H1 (cell line): ENCODE measurements around the gene MYO5A. TPM values are rescaled to one million over a fixed set of nuclear protein-coding genes. Genes with fewer than 3 reads are reported as not detected.

ENCODE experiments used
- CTCF ChIA-PET: fragments of 300-600 bp; sonication (Branson Sonifier 250); formaldehyde crosslinking; loops from one replicate; lab custom pipeline; 2021; ENCODE audit not compliant: partially characterized antibody; lab: Charles Lee
- POLR2A ChIA-PET: fragments of 300-600 bp; sonication (Branson Sonifier 250); formaldehyde crosslinking; loops from one replicate; lab custom pipeline; 2021; ENCODE audit warnings: inconsistent platforms; ENCODE audit not compliant: partially characterized antibody; lab: Charles Lee
- DNase-seq, 2 experiments: peaks; one replicate each; pipeline versions ENCODE4 v3.0.0 to v3.0.0-alpha.2; 2010 to 2022; ENCODE audit warnings: low spot score in 2 of 2, low read depth in 1 of 2, mixed read lengths in 1 of 2
- FAIRE-seq: peaks from 2 replicates; lab custom pipeline; 2011; peaks lifted over from hg19 to GRCh38; lab: Jason Lieb, UNC
- H2AFZ ChIP-seq: 2 replicates; pipeline ENCODE4 v1.8.1; 2012; ENCODE audit warnings: low read length, inconsistent platforms
- H2AK5ac ChIP-seq: 2 replicates; pipeline ENCODE4 v1.6.1; 2013; ENCODE audit warnings: low read depth, low read length
- H2BK120ac ChIP-seq: replicated peaks from 2 replicates; pipeline ENCODE3; 2013; ENCODE audit warnings: low read depth, low read length, inconsistent platforms
- H2BK12ac ChIP-seq: 2 replicates; pipeline ENCODE4 v1.6.1; 2013; ENCODE audit warnings: low read depth, low read length
- H2BK15ac ChIP-seq: 2 replicates; pipeline ENCODE4 v1.6.1; 2013; ENCODE audit warnings: low read length
- H2BK20ac ChIP-seq: 2 replicates; pipeline ENCODE4 v1.6.1; 2013; ENCODE audit warnings: low read length
- H2BK5ac ChIP-seq: 2 replicates; pipeline ENCODE4 v1.6.1; 2013; ENCODE audit warnings: low read depth, low read length
- H3K14ac ChIP-seq: 2 replicates; pipeline ENCODE4 v1.6.1; 2013; ENCODE audit warnings: inconsistent platforms; ENCODE audit not compliant: insufficient read length
- H3K18ac ChIP-seq: 2 replicates; pipeline ENCODE4 v1.6.1; 2013; ENCODE audit warnings: low read length; ENCODE audit errors: extremely low read depth
- H3K23ac ChIP-seq: 2 replicates; pipeline ENCODE4 v1.6.1; 2013; ENCODE audit warnings: inconsistent platforms; ENCODE audit not compliant: insufficient read length
- H3K23me2 ChIP-seq: 2 replicates; pipeline ENCODE4 v1.6.1; 2013; ENCODE audit warnings: low read depth, low read length
- H3K27ac ChIP-seq: 2 replicates; pipeline ENCODE4 v1.6.1; 2011; ENCODE audit warnings: low read depth, low read length, inconsistent platforms
- H3K27me3 ChIP-seq, 4 experiments: replicated peaks in 1 of 4; 1 replicate in 1 of 4; 2 replicates in 3 of 4; pipeline versions ENCODE4 v1.6.1 to v1.8.1; 2011 to 2013; ENCODE audit warnings: low read length in 3 of 4, mild to moderate bottlenecking in 3 of 4, inconsistent platforms in 2 of 4, mixed read lengths in 2 of 4, moderate library complexity in 1 of 4; ENCODE audit not compliant: control insufficient read depth in 3 of 4, insufficient read depth in 3 of 4; ENCODE audit errors: extremely low read depth in 1 of 4
- H3K36me3 ChIP-seq, 4 experiments: 2 replicates each; pipeline versions ENCODE4 v1.6.1 to v1.8.1; 2011 to 2013; ENCODE audit warnings: mild to moderate bottlenecking in 4 of 4, low read length in 3 of 4, moderate library complexity in 2 of 4, control low read depth in 1 of 4, inconsistent platforms in 1 of 4; ENCODE audit not compliant: insufficient read depth in 4 of 4, control insufficient read depth in 2 of 4
- H3K4ac ChIP-seq: replicated peaks from 2 replicates; pipeline ENCODE3; 2013; ENCODE audit warnings: low read length, low read depth, mixed read lengths, inconsistent platforms; ENCODE audit not compliant: insufficient read length
- H3K4me1 ChIP-seq, 4 experiments: replicated peaks in 1 of 4; 1 replicate in 1 of 4; 2 replicates in 3 of 4; pipeline versions ENCODE4 v1.6.1 to v1.8.1; 2011 to 2013; ENCODE audit warnings: low read length in 3 of 4, inconsistent platforms in 2 of 4, mixed read lengths in 1 of 4; ENCODE audit not compliant: insufficient read depth in 4 of 4, control insufficient read depth in 3 of 4
- H3K4me2 ChIP-seq, 2 experiments: 2 replicates each; pipeline versions ENCODE4 v1.6.1 to v1.8.1; 2011 to 2013; ENCODE audit warnings: low read depth in 2 of 2, low read length in 2 of 2, control low read depth in 1 of 2, inconsistent platforms in 1 of 2, mild to moderate bottlenecking in 1 of 2; ENCODE audit not compliant: insufficient read depth in 1 of 2
- H3K4me3 ChIP-seq, 4 experiments: fragments of 200-600, 300-600 bp in 1 of 4; sonication (generic), shearing (Covaris generic), sonication (Bioruptor Twin) in 1 of 4; 2 replicates each; pipeline versions ENCODE4 v1.5.1 to v1.8.1; 2011 to 2016; ENCODE audit warnings: low read length in 4 of 4, low read depth in 3 of 4, control low read depth in 2 of 4, inconsistent platforms in 2 of 4, mild to moderate bottlenecking in 2 of 4, mixed read lengths in 1 of 4, moderate library complexity in 1 of 4; ENCODE audit not compliant: insufficient read depth in 2 of 4; ENCODE audit errors: extremely low read depth in 1 of 4
- H3K56ac ChIP-seq: replicated peaks from 2 replicates; pipeline ENCODE3; 2013; ENCODE audit warnings: low read depth, mild to moderate bottlenecking, mixed read lengths, low read length, inconsistent platforms; ENCODE audit not compliant: insufficient read length
- H3K79me1 ChIP-seq: 2 replicates; pipeline ENCODE4 v1.6.1; 2013; ENCODE audit warnings: low read depth, low read length, control low read depth
- H3K79me2 ChIP-seq, 2 experiments: 2 replicates each; pipeline versions ENCODE4 v1.6.1 to v1.8.1; 2012 to 2013; ENCODE audit warnings: low read length in 2 of 2, mild to moderate bottlenecking in 2 of 2, inconsistent platforms in 1 of 2; ENCODE audit not compliant: insufficient read depth in 2 of 2, control insufficient read depth in 1 of 2
- H3K9ac ChIP-seq, 4 experiments: replicated peaks in 1 of 4; 1 replicate in 1 of 4; 2 replicates in 3 of 4; pipeline versions ENCODE4 v1.6.1 to v1.8.1; 2011 to 2013; ENCODE audit warnings: low read depth in 3 of 4, low read length in 3 of 4, control low read depth in 2 of 4, mild to moderate bottlenecking in 2 of 4, moderate library complexity in 2 of 4, inconsistent platforms in 1 of 4; ENCODE audit errors: extremely low read depth in 1 of 4
- H3K9me3 ChIP-seq, 2 experiments: 2 replicates each; pipeline versions ENCODE4 v1.6.1 to v1.8.1; 2012 to 2013; ENCODE audit warnings: mild to moderate bottlenecking in 2 of 2, moderate library complexity in 2 of 2, control low read depth in 1 of 2, inconsistent platforms in 1 of 2, low read depth in 1 of 2, low read length in 1 of 2, mixed read lengths in 1 of 2; ENCODE audit not compliant: insufficient read depth in 2 of 2
- H4K20me1 ChIP-seq, 2 experiments: replicated peaks in 1 of 2; 2 replicates each; pipeline versions ENCODE3 to v1.8.1; 2011 to 2013; ENCODE audit warnings: inconsistent platforms in 2 of 2, low read length in 2 of 2, mild to moderate bottlenecking in 1 of 2; ENCODE audit not compliant: insufficient read depth in 2 of 2, control insufficient read depth in 1 of 2
- H4K5ac ChIP-seq: 2 replicates; pipeline ENCODE4 v1.6.1; 2013; ENCODE audit warnings: low read length, low read depth, mixed read lengths, inconsistent platforms; ENCODE audit not compliant: insufficient read length
- H4K8ac ChIP-seq: 2 replicates; pipeline ENCODE4 v1.8.0; 2013; ENCODE audit warnings: mild to moderate bottlenecking, moderate library complexity, low read length, inconsistent platforms; ENCODE audit not compliant: insufficient read depth; ENCODE audit errors: extremely low read depth
- H4K91ac ChIP-seq: replicated peaks from 2 replicates; pipeline ENCODE3; 2013; ENCODE audit warnings: low read length, mixed read lengths, inconsistent platforms; ENCODE audit not compliant: insufficient read length
- ASH2L ChIP-seq: fragments of 200-600, 300-600 bp; sonication (generic); IDR thresholded peaks from one replicate; pipeline ENCODE4 v1.7.1; 2017; ENCODE audit warnings: low read length
- BCL11A ChIP-seq, 2 experiments: IDR thresholded peaks; one replicate each; pipeline ENCODE4 v1.6.1; 2011; ENCODE audit warnings: low read depth in 2 of 2, low read length in 2 of 2, mild to moderate bottlenecking in 2 of 2
- CEBPB ChIP-seq: IDR thresholded peaks from 2 replicates; pipeline ENCODE4 v1.6.1; 2012; ENCODE audit warnings: low read depth, low read length
- E2F6 ChIP-seq: IDR thresholded peaks from 2 replicates; pipeline ENCODE4 v1.6.1; 2012; ENCODE audit warnings: inconsistent platforms
- GABPA ChIP-seq: IDR thresholded peaks from 2 replicates; pipeline ENCODE4 v1.6.1; 2011; ENCODE audit warnings: mild to moderate bottlenecking, low read length, moderate library complexity, borderline replicate concordance; ENCODE audit not compliant: insufficient read depth
- JUND ChIP-seq: IDR thresholded peaks from 2 replicates; pipeline ENCODE4 v1.6.1; 2011; ENCODE audit warnings: mild to moderate bottlenecking, improper control_type of control experiment, low read length
- POLR2A ChIP-seq, 2 experiments: IDR thresholded peaks; 1 replicate in 1 of 2; 2 replicates in 1 of 2; pipeline ENCODE4 v1.6.1; 2011; ENCODE audit warnings: low read depth in 2 of 2, low read length in 2 of 2, mild to moderate bottlenecking in 2 of 2; ENCODE audit errors: control extremely low read depth in 1 of 2
- POLR2AphosphoS5 ChIP-seq: IDR thresholded peaks from 2 replicates; pipeline ENCODE4 v1.6.1; 2011; ENCODE audit warnings: low read depth, low read length
- RAD21 ChIP-seq, 2 experiments: IDR thresholded peaks in 1 of 2; conservative IDR thresholded peaks in 1 of 2; 2 replicates each; pipeline ENCODE4 v1.6.1; 2011; ENCODE audit warnings: low read depth in 2 of 2, low read length in 2 of 2, improper control_type of control experiment in 1 of 2, inconsistent platforms in 1 of 2, mild to moderate bottlenecking in 1 of 2, moderate library complexity in 1 of 2
- RBBP5 ChIP-seq: IDR thresholded peaks from 2 replicates; pipeline ENCODE4 v1.7.1; 2012; ENCODE audit warnings: low read depth, mild to moderate bottlenecking, inconsistent platforms, low read length, moderate library complexity, borderline replicate concordance
- SIRT6 ChIP-seq: IDR thresholded peaks from one replicate; pipeline ENCODE4 v1.7.1; 2012; ENCODE audit warnings: low read length, inconsistent platforms
- ZNF274 ChIP-seq: IDR thresholded peaks from 2 replicates; pipeline ENCODE4 v1.7.0; 2012; ENCODE audit warnings: low read length, borderline replicate concordance; ENCODE audit errors: extremely low read depth
- WGBS, 2 experiments: shearing (Covaris generic) in 1 of 2; methylation state at CpG; one replicate each; pipeline versions ENCODE4 v1.1.6 to v1.1.7; 2013 to 2015; ENCODE audit warnings: low lambda C conversion rate in 2 of 2, mixed read lengths in 2 of 2, inconsistent platforms in 1 of 2, low coverage in 1 of 2, missing lambda C conversion rate in 1 of 2; ENCODE audit not compliant: insufficient replicate concordance in 2 of 2, insufficient coverage in 1 of 2, insufficient read length in 1 of 2; ENCODE audit errors: extremely low coverage in 1 of 2, missing lambda C conversion rate in 1 of 2; 5-methylcytosine and 5-hydroxymethylcytosine counted together
- polyA plus RNA-seq, 7 experiments: library from polyadenylated mRNA; depleted of rRNA in 3 of 7; stranded (reverse) in 5 of 7; unstranded in 2 of 7; fragments of >200 nt in 5 of 7; fragments of 200-250 nt in 2 of 7; gene quantifications; 1 replicate in 5 of 7; 2 replicates in 1 of 7; 4 replicates in 1 of 7; pipeline versions ENCODE4 v1.2.1 to v1.2.3, GENCODE V29; 2011 to 2013; ENCODE audit warnings: missing spikeins in 2 of 7, mixed read lengths in 2 of 7
- total RNA-seq: library from RNA; stranded (reverse); fragmentation: NEBNext Ultra II Directional; extraction: Animal tissue kit (Norgen Biotek cat#: 25700); gene quantifications from 2 replicates; pipeline ENCODE4 v1.2.1, GENCODE V29; 2021

MYO5A gene
- total and polyA plus RNA-seq, 2 of the 8 experiments (the other 6 are each of a cell fraction or from before 2014, with no cell fraction given), result 11.4 to 24.7 TPM

GRCh38 chr15:52523192-52523591 lies 5.5 kb downstream of the MYO5A start:
- Histone ChIP-seq H2BK5ac (no peak overlapping the region), H3K4me2 (no peak overlapping the region), H4K5ac (no peak overlapping the region), H3K56ac (no peak overlapping the region), H2BK15ac (no peak overlapping the region), H3K18ac (no peak overlapping the region), H3K14ac (no peak overlapping the region), H3K36me3 (no peaks in the 10 kb centered on the region), H2BK20ac (no peak overlapping the region), H3K27me3 (peaks cover 0 to 7% (median 4%) of the 10 kb centered on the region in 4 experiments; a peak in 4 of 7 replicates), H3K4ac (no peak overlapping the region), H4K91ac (no peak overlapping the region), H3K23me2 (peaks cover 4% of the 10 kb centered on the region; the same call in 1 of the 2 replicates), H4K8ac (no peak overlapping the region), H2AFZ (no peak overlapping the region), H3K23ac (no peak overlapping the region), H2BK120ac (no peak overlapping the region), H4K20me1 (peaks cover 0 to 2% of the 10 kb centered on the region in 2 experiments), H3K79me1 (no peaks in the 10 kb centered on the region; the same call in 1 of the 2 replicates), H3K27ac (no peak overlapping the region), H3K4me1 (peaks cover 0 to 4% (median 3%) of the 10 kb centered on the region in 4 experiments; a peak in 4 of 7 replicates), H3K79me2 (peaks cover 4 to 52% of the 10 kb centered on the region in 2 experiments; a peak in 3 of 4 replicates), H3K4me3 (no peak overlapping the region), H3K9me3 (no peaks in the 10 kb centered on the region), H3K9ac (no peak overlapping the region), H2BK12ac (no peak overlapping the region), H2AK5ac (no peak overlapping the region)
- DNase-seq (no peak), FAIRE-seq (no peak)
- ChIA-PET CTCF (interaction anchor here (1.0 to 1.9 kb wide), 4 partner anchors 12 to 296 kb away, joined by 3 to 6 read pairs (median 4); no protein-coding TSS in a partner anchor), POLR2A (no interaction called here)
- no peak for TF ChIP-seq POLR2A (IDR thresholded peaks at IDR 0.05; ENCODE audit: control extremely low read depth in 1 of 2, low read depth in 2 of 2, low read length in 2 of 2)
- TF ChIP-seq GABPA, result no peak
- no peak for TF ChIP-seq E2F6
- TF ChIP-seq BCL11A (IDR thresholded peaks at IDR 0.05; ENCODE audit: low read depth in 2 of 2, low read length in 2 of 2), result no peak
- no peak for TF ChIP-seq POLR2AphosphoS5
- no peak for TF ChIP-seq ZNF274
- no peak for TF ChIP-seq JUND
- TF ChIP-seq CEBPB, result no peak
- no peak for TF ChIP-seq ASH2L
- no peak for TF ChIP-seq RAD21 (IDR thresholded peaks at IDR 0.05 in 1 of 2, conservative IDR thresholded peaks at IDR 0.05 in 1 of 2; ENCODE audit: low read depth in 2 of 2, low read length in 2 of 2)
- no peak for TF ChIP-seq RBBP5
- no peak for TF ChIP-seq SIRT6
- 83% methylated on average over 3 of the region's 3 CpGs; no CpG with 5 or more reads in 1 of the 2 experiments for WGBS, 2 experiments
